GM19193 (cell line): ENCODE data around the gene TMPRSS3.

Experiments used
- POLR2A ChIP-seq: IDR thresholded peaks from 4 replicates; pipeline ENCODE4 v1.6.1; 2011; ENCODE audit not compliant: insufficient read depth, insufficient read length; ENCODE audit errors: extremely low read depth

The TMPRSS3 gene

GRCh38 chr21:42337830-42338728, 57.8 kb downstream of the TMPRSS3 start:
- no peak for TF ChIP-seq POLR2A

DNA sequence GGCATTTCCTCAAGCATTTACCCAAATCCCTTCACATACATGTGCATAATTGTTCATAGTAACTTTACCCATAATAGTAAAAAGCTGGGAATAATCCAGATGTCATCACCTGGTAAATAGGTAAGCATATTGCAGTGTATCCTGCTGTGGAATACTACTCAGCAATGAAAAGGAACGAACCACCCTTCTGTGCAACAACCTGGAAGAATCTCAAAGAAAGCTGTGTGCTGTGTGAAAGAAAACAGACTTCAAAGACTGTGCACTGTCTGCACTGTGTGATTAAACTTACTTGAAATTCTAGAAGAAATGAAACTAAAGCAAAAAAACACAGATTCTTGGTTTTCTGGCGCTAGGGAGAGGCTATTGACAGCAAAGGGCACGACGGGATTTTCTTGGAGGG, 58.6 kb downstream of the TMPRSS3 start:
- no peak for TF ChIP-seq POLR2A

GRCh38 chr21:42336054-42336453, 59.8 kb downstream of the TMPRSS3 start:
- no peak for TF ChIP-seq POLR2A

DNA sequence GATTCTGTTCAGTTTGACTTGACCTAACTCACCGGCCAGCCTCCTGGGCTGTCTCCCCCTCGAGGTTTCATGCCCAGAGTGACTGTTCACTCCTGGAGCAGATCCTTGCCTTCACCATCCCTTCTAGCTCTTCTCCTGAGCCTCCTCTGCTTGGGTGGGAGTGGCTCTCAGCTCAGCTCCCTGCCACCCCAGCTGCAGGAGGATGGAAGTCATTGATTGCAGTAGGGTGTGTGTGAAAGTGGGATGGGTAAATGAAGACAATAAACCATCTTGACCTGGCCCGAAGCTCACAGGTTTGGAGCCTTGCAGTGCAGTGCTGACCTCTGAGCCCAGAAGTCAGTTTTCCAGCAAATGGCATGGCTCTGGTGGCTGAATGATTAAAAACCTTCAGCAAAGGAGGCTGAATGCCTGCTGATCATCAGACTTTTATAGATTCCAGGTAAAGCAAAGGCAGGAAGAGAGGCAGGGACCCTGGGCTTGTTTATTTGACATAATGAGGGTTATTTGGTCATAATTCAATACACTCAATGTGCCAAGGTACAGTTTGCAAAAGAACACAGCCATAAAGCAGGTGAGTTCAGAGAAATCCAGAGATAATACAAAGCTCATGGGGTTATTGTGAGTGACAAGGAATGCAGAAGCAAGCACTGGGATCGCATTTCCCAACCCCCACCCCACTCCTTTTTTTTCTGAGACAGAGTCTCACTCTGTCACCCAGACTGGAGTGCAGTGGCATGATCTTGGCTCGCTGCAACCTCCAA, 63.1 kb downstream of the TMPRSS3 start:
- TF ChIP-seq POLR2A: no peak

- no peak for TF ChIP-seq POLR2A
Observed at GRCh38 chr21:42331660-42332059, 64.2 kb downstream of the TMPRSS3 start.

GRCh38 chr21:42330380-42331371, 65.2 kb downstream of the TMPRSS3 start:
- no peak for TF ChIP-seq POLR2A

DNA sequence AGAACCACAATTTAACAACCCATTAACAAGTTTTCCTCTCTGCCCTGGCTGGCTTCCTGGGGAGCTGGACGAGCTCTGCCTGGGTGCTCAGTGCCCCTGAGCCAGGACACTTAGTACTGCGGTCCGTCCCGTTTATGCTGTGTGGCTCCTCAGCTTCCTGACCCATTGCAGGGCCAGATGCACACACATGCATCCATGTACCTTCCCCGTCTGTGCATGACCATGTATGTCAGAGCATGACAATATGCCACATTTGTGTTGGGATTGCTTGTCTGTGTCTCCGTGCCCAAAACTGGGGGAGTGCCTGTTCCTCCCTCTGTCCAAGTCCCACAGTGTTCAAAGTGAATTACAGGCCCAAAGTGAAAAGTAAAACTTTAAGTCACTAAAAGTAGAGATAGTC, 71.0 kb downstream of the TMPRSS3 start:
- TF ChIP-seq POLR2A: no peak
